HUDEP-2 (cell line): ENCODE results near the gene SFN.
"Not testable (repeated sequence)": the region's sequence is repeated elsewhere in the genome, so short reads cannot be mapped to it uniquely, and the experiment has no call there.

Experiments
- DNase-seq, 76 experiments: peaks; one replicate each; lab custom pipeline; 2025; ENCODE audit not compliant: unreplicated experiment in 76 of 76; lab: John Stamatoyannopoulos, UW

SFN gene

DNA sequence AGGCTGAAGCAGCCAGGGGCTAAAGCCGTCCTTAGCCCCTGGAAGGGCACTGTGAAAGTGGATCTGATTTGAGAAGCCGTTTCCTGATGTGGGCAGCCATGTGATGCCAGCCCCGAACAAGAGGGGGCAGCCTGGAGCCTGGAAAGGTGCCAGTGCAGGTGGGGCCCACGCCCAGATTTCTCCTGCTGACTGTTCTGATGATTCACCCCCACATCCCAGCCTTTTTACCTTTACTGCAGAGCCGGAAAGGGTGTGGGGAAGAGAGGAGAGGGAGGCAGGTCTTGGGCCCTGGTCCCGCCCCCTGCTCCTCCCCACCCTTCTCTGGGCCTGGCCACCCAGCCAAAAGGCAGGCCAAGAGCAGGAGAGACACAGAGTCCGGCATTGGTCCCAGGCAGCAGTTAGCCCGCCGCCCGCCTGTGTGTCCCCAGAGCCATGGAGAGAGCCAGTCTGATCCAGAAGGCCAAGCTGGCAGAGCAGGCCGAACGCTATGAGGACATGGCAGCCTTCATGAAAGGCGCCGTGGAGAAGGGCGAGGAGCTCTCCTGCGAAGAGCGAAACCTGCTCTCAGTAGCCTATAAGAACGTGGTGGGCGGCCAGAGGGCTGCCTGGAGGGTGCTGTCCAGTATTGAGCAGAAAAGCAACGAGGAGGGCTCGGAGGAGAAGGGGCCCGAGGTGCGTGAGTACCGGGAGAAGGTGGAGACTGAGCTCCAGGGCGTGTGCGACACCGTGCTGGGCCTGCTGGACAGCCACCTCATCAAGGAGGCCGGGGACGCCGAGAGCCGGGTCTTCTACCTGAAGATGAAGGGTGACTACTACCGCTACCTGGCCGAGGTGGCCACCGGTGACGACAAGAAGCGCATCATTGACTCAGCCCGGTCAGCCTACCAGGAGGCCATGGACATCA, at the start of gene SFN:
Gene SFN (plus strand): TSS at position 369 of the 904 bp plus-strand sequence. CDS start 64 bp downstream, at position 433.
- DNase-seq = peak in 20 of 76 experiments; percentile 2 to 35 (median 17)

DNA sequence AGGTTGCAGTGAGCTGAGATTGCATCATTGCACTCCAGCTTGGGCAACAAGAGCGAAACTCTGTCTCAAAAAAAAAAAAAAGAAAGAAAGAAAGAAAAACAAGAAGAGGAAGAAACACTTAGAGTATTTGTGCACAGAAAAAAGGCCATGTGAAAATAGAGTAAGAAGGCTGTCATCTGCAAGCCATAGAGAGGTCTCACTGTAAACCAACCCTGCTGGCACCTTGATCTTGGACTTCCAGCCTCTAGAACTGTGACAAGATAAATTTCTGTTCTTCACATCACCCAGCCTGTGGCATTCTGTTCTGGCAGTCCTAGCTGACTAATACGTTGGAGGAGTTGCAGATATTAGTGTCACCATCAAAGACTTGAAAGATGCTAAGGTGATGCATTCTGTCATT, 48.6 kb upstream of the SFN start:
- no peak for DNase-seq

DNA sequence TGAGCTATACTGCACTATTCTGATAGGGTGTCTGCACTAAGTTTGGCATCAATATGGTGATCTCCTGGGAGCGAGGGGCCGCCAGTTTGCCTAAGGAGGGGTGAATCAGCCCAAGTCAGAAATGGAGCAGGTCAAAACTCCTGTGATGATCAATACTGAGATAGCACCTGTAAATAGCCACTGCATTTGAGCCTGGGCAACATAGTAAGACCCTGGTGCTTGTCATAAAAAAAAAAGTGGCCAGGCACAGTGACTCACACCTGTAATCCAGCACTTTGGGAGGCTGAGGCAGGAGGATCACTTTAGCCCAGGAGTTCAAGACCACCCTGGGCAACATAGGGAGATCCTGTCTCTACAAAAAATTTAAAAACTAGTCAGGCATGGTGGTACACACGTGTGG, 48.1 kb upstream of the SFN start:
- DNase-seq = no peak

DNA sequence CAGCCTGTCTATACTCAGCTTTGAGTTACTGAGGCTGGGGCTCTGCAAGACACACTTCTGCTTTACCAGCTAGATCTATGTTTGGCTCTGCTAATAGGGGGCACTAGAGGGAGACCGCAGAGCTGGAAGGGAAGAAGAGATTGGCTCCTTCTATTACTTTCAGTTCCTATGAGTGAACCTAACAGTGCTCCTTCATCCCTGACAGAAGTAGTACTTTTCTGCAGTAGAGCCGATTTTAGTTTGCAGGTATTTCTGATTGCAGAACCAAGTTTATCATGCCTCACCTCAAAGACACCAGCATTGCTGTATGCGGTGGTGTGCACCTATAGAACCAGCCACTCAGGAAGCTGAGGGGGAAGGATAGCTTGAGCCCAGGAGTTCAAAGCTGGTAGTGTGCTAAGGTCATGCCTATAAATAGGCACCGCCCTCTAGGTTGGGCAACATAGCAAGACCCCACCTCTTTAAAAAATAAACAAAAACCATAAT, 42.1 kb upstream of the SFN start:
- peak in 1 of 76 experiments; percentile 16 for DNase-seq

DNA sequence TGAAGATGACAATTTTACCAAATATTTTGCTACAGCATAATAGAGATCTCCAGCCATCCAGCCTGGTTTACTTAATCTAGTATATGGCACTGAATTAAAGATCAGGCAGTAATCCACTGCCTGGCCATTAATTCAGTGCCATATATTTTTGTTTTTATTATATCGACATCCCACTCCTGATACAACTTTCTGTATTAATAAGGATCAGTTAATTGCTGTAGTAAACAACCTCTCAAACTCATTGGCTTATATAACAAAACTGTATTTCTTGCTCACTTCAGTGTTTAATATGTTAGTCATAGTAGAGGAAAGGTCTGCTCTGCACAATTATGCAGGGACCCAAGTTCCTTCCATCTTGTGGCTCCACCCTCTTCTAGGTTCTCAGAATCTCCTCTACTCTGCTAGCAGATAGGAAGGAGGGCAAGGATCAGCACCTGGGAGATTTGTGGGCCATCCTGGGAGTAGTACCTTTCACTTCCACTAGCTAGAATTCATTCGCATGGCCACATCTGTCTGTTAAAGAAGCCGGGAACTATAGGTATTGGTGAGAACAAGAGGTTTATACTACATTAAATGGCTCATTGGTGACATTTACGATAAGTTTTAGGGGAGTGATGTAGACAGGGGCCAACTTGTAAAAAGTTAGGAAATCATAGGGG, 40.1 kb upstream of the SFN start:
- no peak for DNase-seq

DNA sequence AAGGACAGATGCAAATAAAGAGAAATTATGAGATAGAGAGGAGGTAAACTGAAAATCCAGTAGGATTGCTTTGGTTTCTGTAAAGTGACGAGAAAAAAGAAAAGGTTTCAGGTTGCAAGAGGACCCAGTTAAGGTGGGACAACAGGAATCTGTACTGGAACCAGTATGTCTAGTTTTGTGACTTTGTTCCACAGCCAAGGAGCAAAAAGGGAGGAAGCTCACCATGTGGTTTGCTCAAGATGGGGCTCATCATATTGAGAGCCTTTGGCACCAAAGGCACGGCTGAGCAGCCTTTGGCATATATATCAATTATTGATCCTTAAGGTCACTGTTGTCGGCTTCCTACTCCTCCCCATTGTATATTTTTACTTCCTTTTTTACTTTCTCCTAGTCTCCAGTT, 38.2 kb upstream of the SFN start:
- no peak for DNase-seq

DNA sequence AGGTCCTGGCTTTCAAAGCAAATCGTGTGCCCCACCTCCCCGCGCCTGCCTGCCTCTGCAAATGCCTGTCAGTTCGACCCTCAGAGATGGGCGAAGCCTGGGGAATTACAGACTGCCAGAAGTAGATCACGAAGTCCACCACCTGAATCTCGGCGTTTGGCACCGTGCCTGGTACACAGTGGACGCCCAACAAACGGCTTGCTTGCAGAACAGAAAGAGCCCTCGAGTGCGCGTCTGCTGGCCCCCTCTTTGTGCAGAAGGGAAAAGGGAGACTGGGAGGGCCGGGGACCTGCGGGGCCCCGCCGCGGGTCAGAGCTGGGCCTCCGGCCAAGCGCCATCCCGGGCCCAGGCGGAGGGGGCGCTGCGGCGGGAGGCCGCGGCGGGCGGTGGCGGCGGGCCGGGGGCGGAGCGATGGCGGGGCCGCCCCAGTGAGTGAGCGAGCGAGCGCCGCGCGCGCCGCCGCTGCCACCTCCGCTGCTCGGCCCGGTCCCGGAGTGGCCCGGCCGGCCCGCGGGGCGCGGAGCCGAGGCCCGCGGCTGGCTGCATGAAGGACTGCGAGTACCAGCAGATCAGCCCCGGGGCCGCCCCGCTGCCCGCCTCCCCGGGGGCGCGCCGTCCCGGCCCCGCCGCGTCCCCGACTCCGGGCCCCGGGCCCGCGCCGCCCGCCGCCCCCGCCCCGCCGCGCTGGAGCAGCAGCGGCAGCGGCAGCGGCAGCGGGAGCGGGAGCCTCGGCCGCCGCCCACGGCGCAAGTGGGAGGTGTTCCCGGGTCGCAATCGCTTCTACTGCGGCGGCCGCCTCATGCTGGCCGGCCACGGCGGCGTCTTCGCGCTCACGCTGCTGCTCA, 36.5 kb upstream of the SFN start, which contains the start of gene ZDHHC18:
Gene ZDHHC18 (plus strand): TSS at position 428 of the 845 bp plus-strand sequence. CDS start 117 bp downstream, at position 545.
- peak in 48 of 76 experiments; percentile 6 to 69 (median 40) for DNase-seq

DNA sequence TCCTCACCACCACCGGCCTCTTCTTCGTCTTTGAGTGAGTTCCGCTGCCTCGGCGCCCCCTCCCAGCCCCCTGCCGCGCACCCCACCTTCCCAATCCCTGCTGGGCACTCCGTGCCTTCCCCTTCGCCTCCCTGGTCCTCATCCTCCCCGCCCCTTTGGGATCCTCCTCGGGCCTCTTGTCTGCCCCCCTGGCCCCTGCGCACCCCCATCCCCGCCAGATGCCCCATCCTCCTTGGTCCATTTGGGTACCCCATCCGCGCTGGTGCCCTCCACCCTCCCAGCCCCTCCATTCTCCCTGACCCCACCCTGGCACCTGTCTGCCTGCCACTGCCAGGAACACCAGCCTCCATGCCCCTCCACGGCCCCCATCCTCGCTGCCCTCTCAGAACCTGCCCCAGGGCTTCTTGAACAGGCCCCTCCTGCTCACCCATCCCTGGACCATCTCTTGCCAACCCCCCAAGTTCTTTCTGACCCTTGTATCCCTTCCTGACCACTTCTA, 35.8 kb upstream of the SFN start:
- DNase-seq = no peak

DNA sequence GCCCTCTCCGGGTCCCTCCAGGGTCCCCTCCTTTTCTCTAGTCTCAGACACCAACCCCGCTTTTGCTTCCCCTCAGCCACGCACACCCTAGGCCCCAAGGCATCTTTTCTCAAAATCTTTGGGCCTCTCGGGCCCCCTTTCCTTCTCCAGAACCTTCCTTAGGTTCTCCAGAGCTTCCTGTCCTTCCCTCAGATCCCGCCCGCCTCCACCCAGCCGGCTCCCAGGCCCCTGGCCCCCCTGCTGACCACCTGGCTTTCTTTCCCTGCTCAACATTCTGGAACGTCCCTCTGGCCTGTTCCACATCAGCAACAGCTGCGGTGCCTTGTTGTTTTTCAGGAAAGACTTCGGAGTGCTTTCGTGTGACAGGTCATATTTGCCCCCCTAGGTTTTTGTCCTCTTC, 35.3 kb upstream of the SFN start:
- no peak for DNase-seq

DNA sequence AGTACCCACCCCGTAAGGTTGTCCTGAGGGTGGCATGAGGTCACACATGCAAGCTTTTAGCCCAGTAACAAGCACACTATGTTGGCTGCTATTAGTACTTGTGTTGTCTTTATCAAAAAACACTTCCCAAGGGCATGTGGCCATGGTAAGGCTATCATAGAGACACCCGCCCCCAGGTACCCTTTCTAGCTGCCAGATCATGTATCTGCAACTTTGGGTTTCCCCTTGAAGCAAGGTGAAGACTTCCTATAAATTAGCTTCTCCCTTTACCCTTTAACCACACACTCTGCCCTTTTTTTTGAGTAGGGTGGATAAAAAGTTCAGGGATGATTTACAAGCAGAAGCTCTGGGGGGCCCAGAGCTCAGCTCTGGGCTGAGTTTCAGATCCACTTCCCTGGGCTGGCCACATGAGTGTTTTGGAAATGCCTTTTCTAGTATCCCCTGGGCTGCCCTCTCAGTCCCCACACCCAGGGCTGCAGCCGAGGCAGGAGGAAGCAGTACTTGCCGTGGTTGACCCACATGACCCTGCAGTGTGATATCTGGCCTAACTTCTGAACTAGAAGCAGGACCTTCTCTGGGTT, 34.4 kb upstream of the SFN start:
- peak in 1 of 76 experiments; percentile 17 for DNase-seq

DNA sequence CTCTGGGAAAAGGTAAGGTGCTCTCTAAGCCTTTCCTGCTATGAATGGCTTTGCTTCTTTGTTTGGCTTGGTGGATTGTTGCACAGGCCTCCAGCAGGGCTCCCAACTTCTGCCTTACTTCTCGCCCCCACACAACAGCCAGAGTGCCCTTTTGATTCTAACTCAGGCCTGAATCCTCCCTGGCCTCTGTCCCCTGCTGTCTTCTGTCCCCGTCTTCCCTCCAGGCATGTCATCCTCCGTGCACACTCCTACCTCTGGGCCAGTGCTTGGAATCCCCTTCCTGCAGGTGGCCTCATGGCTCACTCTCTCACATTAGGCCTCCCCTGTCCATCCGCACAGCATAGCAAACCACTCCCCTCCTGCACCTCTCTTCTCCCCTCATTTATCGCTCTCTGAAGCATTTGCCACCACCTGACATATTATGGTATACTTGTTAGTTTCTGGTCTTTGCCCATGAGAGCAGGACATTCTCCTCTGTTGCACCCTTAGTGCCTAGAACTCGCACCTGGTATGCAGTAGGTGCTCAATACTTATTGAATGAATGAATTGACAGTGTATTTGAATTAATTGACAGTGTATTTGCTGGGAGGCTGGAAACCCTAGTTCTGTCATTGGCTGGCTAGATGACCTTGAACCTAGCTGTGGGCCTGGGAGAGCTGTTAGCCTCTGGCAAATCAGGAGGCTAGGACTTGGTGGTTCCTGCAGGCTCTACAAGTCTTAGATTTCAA, 33.6 kb upstream of the SFN start:
- DNase-seq = no peak

DNA sequence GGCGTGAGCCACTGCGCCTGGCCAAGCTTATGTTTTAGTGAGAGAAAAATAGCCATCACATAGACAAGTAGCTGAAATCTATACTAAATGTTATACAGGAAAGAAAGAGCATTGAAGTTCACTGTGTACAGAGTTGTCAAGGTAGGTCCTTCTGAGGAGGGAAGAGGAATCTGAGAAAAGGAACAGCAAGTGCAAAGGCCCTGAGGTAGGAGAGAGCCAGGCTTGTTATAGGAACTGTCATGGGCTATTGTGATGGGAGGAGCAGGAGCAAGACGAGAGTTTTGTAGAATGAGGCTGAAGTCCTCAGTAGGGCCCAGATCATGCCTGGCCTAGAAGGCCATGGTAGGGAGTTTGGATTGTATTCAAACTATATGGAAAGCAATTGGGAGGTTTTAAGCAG, 31.9 kb upstream of the SFN start:
- DNase-seq = no peak

DNA sequence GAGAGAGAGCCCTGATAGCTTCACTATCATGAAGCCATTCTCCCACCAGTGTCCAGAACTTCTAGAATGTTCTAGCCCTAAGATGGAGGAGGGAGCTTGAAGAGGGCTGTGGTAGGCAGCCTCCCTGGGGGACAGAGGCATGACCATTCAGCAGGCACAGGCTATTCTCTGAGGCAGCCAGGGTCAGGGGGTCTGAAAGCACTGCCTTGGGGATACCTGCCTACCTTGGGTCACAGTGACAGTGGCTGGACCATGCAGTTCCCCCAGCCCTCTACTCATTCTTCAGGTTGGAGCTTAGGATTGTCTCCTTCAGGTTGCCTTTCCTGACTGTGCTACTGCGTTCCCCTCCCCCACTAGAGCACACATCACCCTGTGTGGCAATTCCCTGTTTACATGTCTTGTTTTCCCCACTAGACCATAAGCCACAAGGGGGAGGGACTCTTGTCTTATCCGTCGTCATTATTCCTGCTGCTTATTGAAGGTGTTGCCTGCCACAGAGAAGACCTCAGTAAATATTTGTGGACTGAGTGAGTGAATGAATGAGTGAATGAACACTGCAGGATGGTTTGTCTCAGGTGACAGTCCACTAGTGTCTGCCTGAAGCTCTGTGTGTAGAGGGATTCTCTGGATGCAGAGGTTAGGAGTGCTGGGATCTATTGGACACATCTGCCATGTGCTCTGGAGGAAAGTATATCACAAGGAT, 31.3 kb upstream of the SFN start:
- DNase-seq = no peak

DNA sequence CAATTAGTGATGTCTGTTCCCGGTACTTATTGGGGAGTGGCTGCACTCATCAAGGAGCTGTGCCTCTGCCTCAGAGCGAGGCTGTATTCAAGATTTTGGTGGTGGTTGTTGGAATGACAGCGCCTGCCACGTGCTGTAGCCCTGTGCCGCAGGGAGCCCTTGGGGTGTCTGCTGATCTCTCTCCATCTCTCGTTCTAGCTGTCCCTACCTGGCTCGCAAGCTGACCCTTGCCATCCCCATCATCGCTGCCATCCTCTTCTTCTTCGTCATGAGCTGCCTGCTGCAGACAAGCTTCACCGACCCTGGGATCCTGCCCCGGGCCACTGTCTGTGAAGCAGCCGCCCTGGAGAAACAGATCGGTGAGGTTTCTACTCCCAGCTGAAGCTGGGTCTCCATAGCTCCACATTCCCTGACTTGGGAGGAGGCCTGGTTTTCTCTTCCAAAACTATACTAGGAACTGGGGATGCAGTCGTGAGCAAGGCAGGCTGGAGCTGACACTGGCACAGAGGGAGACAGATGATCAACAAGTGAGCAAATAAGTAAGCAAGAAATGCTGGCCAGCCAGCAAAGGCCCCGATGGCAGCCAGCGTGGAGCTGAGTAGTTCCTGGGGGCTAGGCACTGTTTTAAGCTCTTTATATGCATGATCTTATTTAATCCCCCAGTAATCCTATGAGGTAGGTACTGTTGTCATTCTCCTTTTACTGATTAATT, 30.5 kb upstream of the SFN start:
- no peak for DNase-seq

DNA sequence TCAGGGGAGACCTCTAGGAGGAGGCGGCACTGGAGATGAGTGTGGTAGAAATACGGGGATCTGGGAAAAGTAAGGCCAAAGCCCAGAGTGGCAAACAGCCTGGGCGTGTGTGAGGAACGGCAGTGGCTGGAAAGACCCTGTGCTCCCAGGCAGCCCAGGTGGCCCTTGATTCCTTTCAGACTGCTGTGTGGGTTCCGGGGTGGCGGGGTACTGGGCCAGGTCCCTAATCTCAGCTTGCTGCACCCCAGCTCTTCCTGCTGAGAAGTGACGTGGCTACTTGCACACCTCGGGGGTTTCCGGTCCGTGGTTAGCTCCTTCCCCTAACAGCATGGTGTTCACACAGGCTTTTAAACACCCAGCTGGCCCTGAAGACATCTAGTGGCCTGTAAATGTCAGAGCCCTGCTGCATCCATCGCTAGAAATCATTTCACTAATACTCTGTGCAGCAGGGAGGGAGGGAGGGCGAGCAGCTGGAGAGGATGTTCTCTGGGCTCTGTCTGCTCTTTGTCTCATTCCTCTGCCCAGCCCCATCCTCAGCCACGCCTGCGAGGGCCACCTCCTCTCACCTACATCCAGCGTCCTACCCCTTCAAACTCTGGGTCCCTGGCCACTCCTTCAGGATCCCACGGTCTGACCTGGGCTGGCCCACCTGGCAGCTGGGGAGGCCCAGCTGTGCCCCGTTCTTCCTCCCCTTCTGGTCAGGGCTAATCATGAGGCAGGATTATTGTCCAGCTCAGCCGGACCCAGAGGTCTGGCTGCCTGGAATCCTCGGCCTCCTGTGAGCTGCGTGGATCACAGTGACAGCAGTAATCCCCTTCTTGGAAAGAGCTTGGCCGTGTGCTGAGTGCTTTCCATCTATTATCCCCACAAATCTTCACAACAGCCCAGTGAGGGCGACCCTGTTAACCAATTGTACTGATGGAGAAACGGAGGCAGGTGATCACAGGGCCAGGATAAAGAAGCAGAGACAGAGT, 29.2 kb upstream of the SFN start:
- DNase-seq = peak in 1 of 76 experiments; percentile 28

DNA sequence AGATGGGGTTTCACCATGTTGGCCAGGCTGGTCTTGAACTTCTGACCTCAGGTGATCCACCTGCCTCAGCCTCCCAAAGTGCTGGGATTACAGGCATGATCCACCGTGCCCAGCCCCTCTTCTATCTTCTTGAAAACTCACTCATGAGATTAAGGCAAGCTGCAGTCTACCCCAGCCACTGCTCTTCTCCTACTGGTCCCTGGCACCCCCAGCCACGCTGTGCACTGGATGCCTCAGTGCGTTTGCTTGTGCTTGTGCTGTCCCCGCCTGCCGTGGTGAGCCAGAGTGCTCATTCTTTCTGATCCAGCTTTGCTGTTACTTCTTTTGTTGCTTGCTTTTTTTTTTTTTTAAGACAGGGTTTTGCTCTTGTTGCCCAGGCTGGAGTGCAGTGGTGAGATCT, 25.3 kb upstream of the SFN start:
- not testable (repeated sequence) for DNase-seq
